Breast epithelium (tissue), 3 donors: ENCODE measurements around the gene CASZ1.

ENCODE experiments used
- CTCF ChIP-seq, 3 donors: fragments of 450-650 bp; IDR thresholded peaks; one replicate each; pipeline ENCODE4 v1.5.1; 2016 to 2017; ENCODE audit warnings: antibody characterized with exemption in 3 of 3, mild to moderate bottlenecking in 3 of 3, moderate library complexity in 3 of 3
- POLR2A ChIP-seq: fragments of 450-650 bp; IDR thresholded peaks from one replicate; pipeline ENCODE4 v1.6.1; 2016; ENCODE audit warnings: antibody characterized with exemption, mild to moderate bottlenecking, moderate library complexity
- POLR2AphosphoS5 ChIP-seq, 3 donors: sonication (generic); formaldehyde crosslinking; IDR thresholded peaks; one replicate each; pipeline ENCODE4 v1.6.1; 2017; ENCODE audit warnings: antibody characterized with exemption in 3 of 3

GRCh38 chr1:10629091-10629815 lies 167.2 kb downstream of the CASZ1 start:
- TF ChIP-seq CTCF (IDR thresholded peaks at IDR 0.05) (no peak), POLR2A (no peak), POLR2AphosphoS5 (IDR thresholded peaks at IDR 0.05) (no peak)
